ENCODE results near the gene MEX3C. TPM values are rescaled to one million over a fixed set of nuclear protein-coding genes. Genes with fewer than 3 reads are reported as not detected.

Gene MEX3C
- total RNA-seq, 1 experiment from 2014 or later: 45.0 TPM

DNA sequence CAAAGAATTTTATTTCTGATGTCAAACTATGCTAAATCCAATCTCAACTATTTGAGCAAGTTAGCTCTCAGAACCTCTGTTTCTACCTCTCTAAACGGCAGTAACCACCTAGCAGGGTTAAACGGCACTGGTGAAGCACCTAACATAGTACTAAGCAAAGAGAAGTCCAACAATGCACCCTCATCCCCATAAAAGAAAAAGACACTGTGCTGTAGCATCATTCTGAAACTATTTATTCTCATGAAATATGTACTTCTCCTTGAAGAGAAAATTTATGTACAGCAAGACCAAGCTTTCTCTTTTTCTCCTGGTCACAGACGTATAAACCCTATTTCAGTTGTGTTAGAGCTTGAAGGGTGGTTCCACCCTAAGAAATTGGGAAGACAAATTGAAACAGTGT lies 4.8 kb downstream of the MEX3C start:
- DNase-seq (ENCODE audit: low read depth, low spot score) (no peak), ATAC-seq (no peak)
- Histone ChIP-seq H3K9ac (ENCODE audit: low read length) (no peak overlapping the region), H3K4me1 (ENCODE audit: control insufficient read depth in 1 of 2, insufficient read depth in 2 of 2, low read length in 2 of 2) (peaks cover 8 to 13% of the 10 kb centered on the region in 2 experiments; a peak in 3 of 4 replicates), H4K20me1 (ENCODE audit: insufficient read depth) (no peaks in the 10 kb centered on the region), H3K79me2 (ENCODE audit: insufficient read depth, low read length) (peaks cover 88% of the 10 kb centered on the region), H3K9me3 (ENCODE audit: control insufficient read depth in 1 of 2, insufficient read depth in 1 of 2, low read depth in 1 of 2, low read length in 2 of 2) (no peaks in the 10 kb centered on the region), H3K4me3 (replicated peaks in 1 of 2; ENCODE audit: low read depth in 1 of 2, low read length in 2 of 2) (no peak overlapping the region), H3K27ac (ENCODE audit: low read depth, low read length) (no peak overlapping the region), H3K4me2 (ENCODE audit: low read length) (no peak overlapping the region), H3K27me3 (ENCODE audit: insufficient read depth, low read length) (no peaks in the 10 kb centered on the region), H2AFZ (ENCODE audit: low read depth, low read length, poor library complexity, severe bottlenecking) (no peak overlapping the region), H3K36me3 (ENCODE audit: control insufficient read depth in 1 of 2, insufficient read depth in 2 of 2, low read length in 2 of 2) (no peaks in the 10 kb centered on the region), H3K9me2 (ENCODE audit: insufficient read depth) (no peaks in the 10 kb centered on the region)
- BruUV-seq (replicated peaks): no TSS peak
- ChIA-PET RAD21 (ENCODE audit: low non-redundant PET in 1 of 2, low total read pairs in 2 of 2, uncharacterized antibody in 2 of 2, unreplicated experiment in 2 of 2) (no interaction called here), POLR2A (no interaction called here), CTCF (no interaction called here)
- intact Hi-C loops (cut with micrococcal nuclease): no loop called here
- TF ChIP-seq SRF (IDR thresholded peaks at IDR 0.05; ENCODE audit: low read depth) (no peak), ZFX (IDR thresholded peaks at IDR 0.05) (no peak), RAD21 (IDR thresholded peaks at IDR 0.05; ENCODE audit: low read depth) (no peak), ZNF274 (IDR thresholded peaks at IDR 0.05; ENCODE audit: low read depth, low read length) (no peak)

DNA sequence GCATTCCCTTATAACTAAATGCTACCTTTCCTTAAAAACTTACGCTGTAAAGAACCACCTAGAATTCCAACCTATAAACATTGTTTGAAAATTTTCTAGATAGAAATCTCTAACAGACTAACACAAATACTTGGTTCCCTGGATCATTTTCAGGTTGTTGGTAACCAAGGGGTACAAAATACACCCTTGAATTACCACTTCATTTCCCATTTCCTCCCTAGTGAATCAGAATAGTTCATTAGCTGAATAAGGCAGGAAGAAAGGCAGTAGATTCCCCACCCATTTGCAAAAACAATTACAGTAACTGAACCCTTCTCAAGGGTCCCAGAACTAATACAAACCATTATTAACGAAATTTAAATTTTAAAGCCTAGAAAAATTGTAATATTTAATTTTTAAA lies 5.5 kb downstream of the MEX3C start:
- Histone ChIP-seq H3K9me2 (ENCODE audit: insufficient read depth) (no peaks in the 10 kb centered on the region), H3K4me1 (ENCODE audit: control insufficient read depth in 1 of 2, insufficient read depth in 2 of 2, low read length in 2 of 2) (peaks cover 8 to 13% of the 10 kb centered on the region in 2 experiments; a peak in 3 of 4 replicates), H2AFZ (ENCODE audit: low read depth, low read length, poor library complexity, severe bottlenecking) (no peak overlapping the region), H3K9me3 (ENCODE audit: control insufficient read depth in 1 of 2, insufficient read depth in 1 of 2, low read depth in 1 of 2, low read length in 2 of 2) (no peaks in the 10 kb centered on the region), H3K9ac (ENCODE audit: low read length) (no peak overlapping the region), H3K4me2 (ENCODE audit: low read length) (no peak overlapping the region), H3K79me2 (ENCODE audit: insufficient read depth, low read length) (peaks cover 95% of the 10 kb centered on the region), H4K20me1 (ENCODE audit: insufficient read depth) (no peaks in the 10 kb centered on the region), H3K27ac (ENCODE audit: low read depth, low read length) (no peak overlapping the region), H3K4me3 (replicated peaks in 1 of 2; ENCODE audit: low read depth in 1 of 2, low read length in 2 of 2) (no peak overlapping the region), H3K36me3 (ENCODE audit: control insufficient read depth in 1 of 2, insufficient read depth in 2 of 2, low read length in 2 of 2) (no peaks in the 10 kb centered on the region), H3K27me3 (ENCODE audit: insufficient read depth, low read length) (no peaks in the 10 kb centered on the region)
- ATAC-seq: no peak
- RAD21 ChIA-PET (ENCODE audit: low non-redundant PET in 1 of 2, low total read pairs in 2 of 2, uncharacterized antibody in 2 of 2, unreplicated experiment in 2 of 2): no interaction called here
- no TSS peak for BruUV-seq (replicated peaks)
- POLR2A ChIA-PET: no interaction called here
- intact Hi-C loops (cut with micrococcal nuclease): no loop called here
- CTCF ChIA-PET: no interaction called here
- TF ChIP-seq, protein P1, sequence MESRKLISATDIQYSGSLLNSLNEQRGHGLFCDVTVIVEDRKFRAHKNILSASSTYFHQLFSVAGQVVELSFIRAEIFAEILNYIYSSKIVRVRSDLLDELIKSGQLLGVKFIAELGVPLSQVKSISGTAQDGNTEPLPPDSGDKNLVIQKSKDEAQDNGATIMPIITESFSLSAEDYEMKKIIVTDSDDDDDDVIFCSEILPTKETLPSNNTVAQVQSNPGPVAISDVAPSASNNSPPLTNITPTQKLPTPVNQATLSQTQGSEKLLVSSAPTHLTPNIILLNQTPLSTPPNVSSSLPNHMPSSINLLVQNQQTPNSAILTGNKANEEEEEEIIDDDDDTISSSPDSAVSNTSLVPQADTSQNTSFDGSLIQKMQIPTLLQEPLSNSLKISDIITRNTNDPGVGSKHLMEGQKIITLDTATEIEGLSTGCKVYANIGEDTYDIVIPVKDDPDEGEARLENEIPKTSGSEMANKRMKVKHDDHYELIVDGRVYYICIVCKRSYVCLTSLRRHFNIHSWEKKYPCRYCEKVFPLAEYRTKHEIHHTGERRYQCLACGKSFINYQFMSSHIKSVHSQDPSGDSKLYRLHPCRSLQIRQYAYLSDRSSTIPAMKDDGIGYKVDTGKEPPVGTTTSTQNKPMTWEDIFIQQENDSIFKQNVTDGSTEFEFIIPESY (IDR thresholded peaks at IDR 0.05; ENCODE audit: extremely low read depth, insufficient replicate concordance, low read length): no peak
- TF ChIP-seq EZH2 (IDR thresholded peaks at IDR 0.05): no peak
- no peak for DNase-seq (ENCODE audit: low read depth, low spot score)
